MM.1S (cell line): ENCODE results near the gene TRAPPC4.

Source experiments
- EZH2 ChIP-seq: fragments of 300-600 bp; sonication (generic); optimal IDR thresholded peaks from 2 replicates; pipeline ENCODE3; 2017; ENCODE audit warnings: low read depth, mild to moderate bottlenecking, antibody characterized with exemption, low read length, mixed read lengths
- TF ChIP-seq, protein P1 (sequence below): fragments of 300-600 bp; sonication (generic); IDR thresholded peaks from 2 replicates; pipeline ENCODE4 v1.5.1; 2016; ENCODE audit warnings: antibody characterized with exemption, low read length, mixed read lengths

DNA sequence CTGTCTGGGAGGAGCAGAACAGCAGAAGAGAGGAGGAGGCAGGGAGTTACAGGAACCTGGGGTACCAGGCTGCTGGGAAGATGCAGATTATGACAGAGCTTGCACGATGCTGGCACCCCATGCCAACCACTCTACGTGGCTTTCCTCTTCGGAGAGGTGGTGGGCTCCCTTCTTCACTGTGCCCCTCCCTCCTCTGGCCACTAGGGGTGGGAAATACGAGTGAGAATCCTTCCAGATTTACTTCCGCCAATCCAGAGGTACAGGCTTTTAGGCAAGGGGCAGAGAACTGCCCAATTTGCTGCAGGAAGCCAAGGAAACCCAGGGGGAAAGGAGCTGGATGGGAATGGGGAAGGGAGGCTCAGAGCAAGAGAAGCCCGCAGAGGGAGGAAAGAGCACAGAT lies 26.1 kb downstream of the TRAPPC4 start:
- TF ChIP-seq, protein P1, sequence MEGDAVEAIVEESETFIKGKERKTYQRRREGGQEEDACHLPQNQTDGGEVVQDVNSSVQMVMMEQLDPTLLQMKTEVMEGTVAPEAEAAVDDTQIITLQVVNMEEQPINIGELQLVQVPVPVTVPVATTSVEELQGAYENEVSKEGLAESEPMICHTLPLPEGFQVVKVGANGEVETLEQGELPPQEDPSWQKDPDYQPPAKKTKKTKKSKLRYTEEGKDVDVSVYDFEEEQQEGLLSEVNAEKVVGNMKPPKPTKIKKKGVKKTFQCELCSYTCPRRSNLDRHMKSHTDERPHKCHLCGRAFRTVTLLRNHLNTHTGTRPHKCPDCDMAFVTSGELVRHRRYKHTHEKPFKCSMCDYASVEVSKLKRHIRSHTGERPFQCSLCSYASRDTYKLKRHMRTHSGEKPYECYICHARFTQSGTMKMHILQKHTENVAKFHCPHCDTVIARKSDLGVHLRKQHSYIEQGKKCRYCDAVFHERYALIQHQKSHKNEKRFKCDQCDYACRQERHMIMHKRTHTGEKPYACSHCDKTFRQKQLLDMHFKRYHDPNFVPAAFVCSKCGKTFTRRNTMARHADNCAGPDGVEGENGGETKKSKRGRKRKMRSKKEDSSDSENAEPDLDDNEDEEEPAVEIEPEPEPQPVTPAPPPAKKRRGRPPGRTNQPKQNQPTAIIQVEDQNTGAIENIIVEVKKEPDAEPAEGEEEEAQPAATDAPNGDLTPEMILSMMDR, result no peak
- TF ChIP-seq EZH2, result no peak
